ENCODE results near the gene LRRC59.
A peak's percentile ranks its signal among the peaks of the same experiment; 100 is the strongest.
"Not testable (repeated sequence)": the region's sequence is repeated elsewhere in the genome, so short reads cannot be mapped to it uniquely, and the experiment has no call there.

LRRC59 gene

GRCh38 chr17:50407921-50408320 is 10.6 kb upstream of the LRRC59 start:
- Histone ChIP-seq H3K36me3 (ENCODE audit: control insufficient read depth in 2 of 2, insufficient read depth in 2 of 2, low read length in 2 of 2) (no peaks in the 10 kb centered on the region), H3K27me3 (ENCODE audit: control insufficient read depth in 2 of 2, insufficient read depth in 2 of 2, low read length in 2 of 2) (no peaks in the 10 kb centered on the region), H3K27ac (ENCODE audit: low read depth in 2 of 2, low read length in 2 of 2) (no peak overlapping the region), H3K4me3 (ENCODE audit: low read length in 2 of 2) (no peak overlapping the region), H3K9me3 (ENCODE audit: control insufficient read depth in 2 of 2, low read length in 2 of 2) (no peaks in the 10 kb centered on the region), H3K9ac (ENCODE audit: low read depth in 1 of 2, low read length in 2 of 2) (no peak overlapping the region), H3K4me1 (ENCODE audit: control insufficient read depth in 2 of 2, insufficient read depth in 2 of 2, low read length in 2 of 2) (peaks cover 0 to 7% of the 10 kb centered on the region in 2 donors)

DNA sequence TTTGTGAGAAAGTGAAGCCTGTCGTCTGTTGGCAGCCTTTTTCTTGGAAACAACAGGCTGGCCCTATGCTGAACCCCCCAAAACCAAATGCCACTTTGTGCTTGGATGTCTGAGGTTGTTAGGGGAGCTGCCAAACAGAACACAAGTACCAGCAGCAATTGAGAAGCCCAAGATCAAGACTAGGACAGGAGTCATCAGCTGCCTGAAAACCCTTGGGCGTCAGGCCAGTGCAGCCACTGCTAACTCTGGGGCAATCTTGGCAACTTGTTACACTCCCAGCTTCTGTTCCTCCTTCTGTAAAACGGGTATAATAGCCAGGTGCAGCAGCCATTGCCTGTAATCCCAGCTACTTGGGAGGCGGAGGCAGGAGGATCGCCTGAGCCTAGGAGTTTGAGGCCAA is 9.3 kb upstream of the LRRC59 start:
- Histone ChIP-seq H3K27ac (ENCODE audit: low read depth in 2 of 2, low read length in 2 of 2) (no peak overlapping the region), H3K27me3 (ENCODE audit: control insufficient read depth in 2 of 2, insufficient read depth in 2 of 2, low read length in 2 of 2) (no peaks in the 10 kb centered on the region), H3K36me3 (ENCODE audit: control insufficient read depth in 2 of 2, insufficient read depth in 2 of 2, low read length in 2 of 2) (no peaks in the 10 kb centered on the region), H3K4me3 (ENCODE audit: low read length in 2 of 2) (no peak overlapping the region), H3K9ac (ENCODE audit: low read depth in 1 of 2, low read length in 2 of 2) (no peak overlapping the region), H3K9me3 (ENCODE audit: control insufficient read depth in 2 of 2, low read length in 2 of 2) (no peaks in the 10 kb centered on the region), H3K4me1 (ENCODE audit: control insufficient read depth in 2 of 2, insufficient read depth in 2 of 2, low read length in 2 of 2) (peaks cover 0 to 3% of the 10 kb centered on the region in 2 donors)

- not testable (repeated sequence) for H3K36me3 ChIP-seq (ENCODE audit: control insufficient read depth in 2 of 2, insufficient read depth in 2 of 2, low read length in 2 of 2); H3K9me3 ChIP-seq (ENCODE audit: control insufficient read depth in 2 of 2, low read length in 2 of 2); H3K9ac ChIP-seq (ENCODE audit: low read depth in 1 of 2, low read length in 2 of 2); H3K4me3 ChIP-seq (ENCODE audit: low read length in 2 of 2); H3K4me1 ChIP-seq (ENCODE audit: control insufficient read depth in 2 of 2, insufficient read depth in 2 of 2, low read length in 2 of 2); H3K27me3 ChIP-seq (ENCODE audit: control insufficient read depth in 2 of 2, insufficient read depth in 2 of 2, low read length in 2 of 2); H3K27ac ChIP-seq (ENCODE audit: low read depth in 2 of 2, low read length in 2 of 2)
Observed at GRCh38 chr17:50405351-50405750, 8.0 kb upstream of the LRRC59 start.

- not testable (repeated sequence) for H3K9me3 ChIP-seq (ENCODE audit: control insufficient read depth in 2 of 2, low read length in 2 of 2); H3K36me3 ChIP-seq (ENCODE audit: control insufficient read depth in 2 of 2, insufficient read depth in 2 of 2, low read length in 2 of 2); H3K27ac ChIP-seq (ENCODE audit: low read depth in 2 of 2, low read length in 2 of 2); H3K27me3 ChIP-seq (ENCODE audit: control insufficient read depth in 2 of 2, insufficient read depth in 2 of 2, low read length in 2 of 2); H3K4me3 ChIP-seq (ENCODE audit: low read length in 2 of 2); H3K9ac ChIP-seq (ENCODE audit: low read depth in 1 of 2, low read length in 2 of 2)
- peaks cover 18 to 23% of the 10 kb centered on the region in 2 donors for H3K4me1 ChIP-seq (ENCODE audit: control insufficient read depth in 2 of 2, insufficient read depth in 2 of 2, low read length in 2 of 2)
Observed at GRCh38 chr17:50399591-50399990, 2.3 kb upstream of the LRRC59 start.

DNA sequence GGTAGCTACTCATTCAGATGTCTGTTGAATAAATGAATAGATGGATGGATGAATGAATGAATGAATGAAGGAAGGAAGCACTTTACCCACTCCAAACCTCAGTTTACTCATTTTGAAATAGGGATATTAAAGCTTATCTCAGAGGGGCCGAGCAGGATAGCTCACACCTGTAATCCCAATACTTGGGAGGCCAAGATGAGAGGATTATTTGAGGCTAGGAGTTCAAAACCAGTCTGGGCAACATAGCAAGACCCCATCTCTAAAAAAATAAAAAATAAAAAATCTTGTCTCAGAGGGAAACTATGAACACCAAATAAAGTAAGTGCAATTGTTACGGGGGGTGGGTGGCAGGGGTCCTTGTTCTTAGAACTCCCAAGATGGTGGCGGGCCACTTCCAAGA is 1.3 kb upstream of the LRRC59 start:
- not testable (repeated sequence) for H3K27ac ChIP-seq (ENCODE audit: low read depth in 2 of 2, low read length in 2 of 2); H3K9me3 ChIP-seq (ENCODE audit: control insufficient read depth in 2 of 2, low read length in 2 of 2)
- H3K36me3 ChIP-seq (ENCODE audit: control insufficient read depth in 2 of 2, insufficient read depth in 2 of 2, low read length in 2 of 2), result peaks cover 14% of the 10 kb centered on the region in 2 donors

DNA sequence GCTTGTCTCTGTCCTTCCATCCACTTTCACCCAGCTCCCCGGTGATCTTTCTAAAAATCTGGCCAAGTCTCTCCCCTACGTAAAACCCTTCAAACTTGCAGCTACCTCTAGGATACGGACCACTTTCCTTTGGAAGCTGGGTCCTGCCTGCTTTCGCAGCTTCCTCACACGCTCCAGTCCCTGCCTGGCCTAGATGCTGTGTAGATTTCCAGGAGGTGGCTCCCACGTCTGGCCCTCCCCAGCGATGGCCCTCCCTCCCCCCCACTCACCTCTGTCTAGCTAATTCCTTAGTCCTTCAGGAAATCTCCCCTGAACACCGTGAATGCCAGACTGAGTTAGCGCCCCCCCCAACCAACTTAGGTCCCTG is 579 bp upstream of the LRRC59 start:
- H3K4me3 ChIP-seq (ENCODE audit: low read length in 2 of 2), result peak overlapping the region; percentile 96 to 97
- H3K27me3 ChIP-seq (ENCODE audit: control insufficient read depth in 2 of 2, insufficient read depth in 2 of 2, low read length in 2 of 2), result no peaks in the 10 kb centered on the region
- peaks cover 22% of the 10 kb centered on the region in 2 donors for H3K36me3 ChIP-seq (ENCODE audit: control insufficient read depth in 2 of 2, insufficient read depth in 2 of 2, low read length in 2 of 2)
- H3K9ac ChIP-seq (ENCODE audit: low read depth in 1 of 2, low read length in 2 of 2), result peak overlapping the region in 1 of 2 donors; percentile 100
- H3K27ac ChIP-seq (ENCODE audit: low read depth in 2 of 2, low read length in 2 of 2), result peak overlapping the region in 1 of 2 donors; percentile 13
- H3K9me3 ChIP-seq (ENCODE audit: control insufficient read depth in 2 of 2, low read length in 2 of 2), result no peaks in the 10 kb centered on the region
- H3K4me1 ChIP-seq (ENCODE audit: control insufficient read depth in 2 of 2, insufficient read depth in 2 of 2, low read length in 2 of 2), result peaks cover 18 to 23% of the 10 kb centered on the region in 2 donors

More for the DNA sequence above, 1.3 kb upstream of the LRRC59 start:
- not testable (repeated sequence) for H3K4me3 ChIP-seq (ENCODE audit: low read length in 2 of 2); H3K9ac ChIP-seq (ENCODE audit: low read depth in 1 of 2, low read length in 2 of 2); H3K27me3 ChIP-seq (ENCODE audit: control insufficient read depth in 2 of 2, insufficient read depth in 2 of 2, low read length in 2 of 2)
- peaks cover 18 to 23% of the 10 kb centered on the region in 2 donors for H3K4me1 ChIP-seq (ENCODE audit: control insufficient read depth in 2 of 2, insufficient read depth in 2 of 2, low read length in 2 of 2)

DNA sequence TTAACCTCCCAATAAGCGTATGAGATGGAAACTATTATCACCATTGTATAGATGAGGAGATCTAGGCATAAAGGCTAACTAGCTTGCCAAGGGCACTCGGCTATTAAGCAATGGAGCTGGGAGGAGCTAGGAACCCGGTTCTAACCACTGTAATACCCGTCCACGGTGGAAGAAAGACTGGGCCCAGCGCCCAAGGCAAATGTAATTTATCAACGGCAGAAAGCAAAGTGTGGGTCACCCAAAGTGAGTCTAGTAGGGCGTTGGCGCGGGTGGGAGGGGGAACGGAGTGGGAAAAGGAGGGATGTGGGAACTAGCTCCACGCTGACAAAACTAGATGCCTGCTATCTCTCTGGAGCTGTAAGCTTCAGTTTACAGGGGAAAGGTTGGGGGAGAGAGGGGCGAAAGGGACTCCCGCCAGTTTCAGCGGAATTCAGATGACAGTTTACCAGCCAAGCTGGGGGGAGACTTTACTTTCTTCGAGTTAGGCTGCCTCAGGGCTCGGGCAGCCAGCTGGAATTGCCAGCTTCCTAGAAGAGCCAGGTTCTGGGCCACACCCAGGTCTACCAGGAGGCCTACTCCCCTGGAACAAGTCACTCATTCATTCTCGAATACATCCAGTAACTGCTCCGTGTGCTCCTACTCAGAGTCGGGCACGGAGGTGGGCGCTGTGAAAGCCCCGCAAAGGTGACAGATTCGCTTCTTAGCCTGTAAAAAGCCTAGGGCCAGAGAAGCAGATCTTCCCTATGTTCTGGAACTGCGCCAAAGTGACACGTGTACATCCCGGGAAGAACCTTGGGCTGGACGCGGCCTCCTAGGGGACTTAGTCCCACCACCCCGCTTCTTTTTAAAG is 837 bp downstream of the LRRC59 start:
- H3K4me3 ChIP-seq (ENCODE audit: low read length in 2 of 2), result peak overlapping the region; percentile 96 to 97
- H3K4me1 ChIP-seq (ENCODE audit: control insufficient read depth in 2 of 2, insufficient read depth in 2 of 2, low read length in 2 of 2), result peaks cover 18 to 23% of the 10 kb centered on the region in 2 donors
- peak overlapping the region; percentile 90 to 92 for H3K27ac ChIP-seq (ENCODE audit: low read depth in 2 of 2, low read length in 2 of 2)
- H3K9me3 ChIP-seq (ENCODE audit: control insufficient read depth in 2 of 2, low read length in 2 of 2), result no peaks in the 10 kb centered on the region
- no peaks in the 10 kb centered on the region for H3K27me3 ChIP-seq (ENCODE audit: control insufficient read depth in 2 of 2, insufficient read depth in 2 of 2, low read length in 2 of 2)
- peak overlapping the region; percentile 99 to 100 for H3K9ac ChIP-seq (ENCODE audit: low read depth in 1 of 2, low read length in 2 of 2)
- H3K36me3 ChIP-seq (ENCODE audit: control insufficient read depth in 2 of 2, insufficient read depth in 2 of 2, low read length in 2 of 2), result peaks cover 36% of the 10 kb centered on the region in 2 donors

- Histone ChIP-seq H3K9me3 (ENCODE audit: control insufficient read depth in 2 of 2, low read length in 2 of 2) (no peaks in the 10 kb centered on the region), H3K27ac (ENCODE audit: low read depth in 2 of 2, low read length in 2 of 2) (no peak overlapping the region), H3K9ac (ENCODE audit: low read depth in 1 of 2, low read length in 2 of 2) (no peak overlapping the region), H3K4me1 (ENCODE audit: control insufficient read depth in 2 of 2, insufficient read depth in 2 of 2, low read length in 2 of 2) (peaks cover 18 to 23% of the 10 kb centered on the region in 2 donors), H3K36me3 (ENCODE audit: control insufficient read depth in 2 of 2, insufficient read depth in 2 of 2, low read length in 2 of 2) (peaks cover 49 to 51% of the 10 kb centered on the region in 2 donors), H3K4me3 (ENCODE audit: low read length in 2 of 2) (no peak overlapping the region), H3K27me3 (ENCODE audit: control insufficient read depth in 2 of 2, insufficient read depth in 2 of 2, low read length in 2 of 2) (no peaks in the 10 kb centered on the region)
Observed at GRCh38 chr17:50394711-50395110, 2.6 kb downstream of the LRRC59 start.

GRCh38 chr17:50393700-50394099 is 3.6 kb downstream of the LRRC59 start:
- Histone ChIP-seq H3K4me1 (ENCODE audit: control insufficient read depth in 2 of 2, insufficient read depth in 2 of 2, low read length in 2 of 2) (peaks cover 18 to 23% of the 10 kb centered on the region in 2 donors), H3K27ac (ENCODE audit: low read depth in 2 of 2, low read length in 2 of 2) (no peak overlapping the region), H3K9me3 (ENCODE audit: control insufficient read depth in 2 of 2, low read length in 2 of 2) (no peaks in the 10 kb centered on the region), H3K36me3 (ENCODE audit: control insufficient read depth in 2 of 2, insufficient read depth in 2 of 2, low read length in 2 of 2) (peaks cover 57 to 61% of the 10 kb centered on the region in 2 donors), H3K9ac (ENCODE audit: low read depth in 1 of 2, low read length in 2 of 2) (no peak overlapping the region), H3K27me3 (ENCODE audit: control insufficient read depth in 2 of 2, insufficient read depth in 2 of 2, low read length in 2 of 2) (no peaks in the 10 kb centered on the region), H3K4me3 (ENCODE audit: low read length in 2 of 2) (no peak overlapping the region)

- no peaks in the 10 kb centered on the region for H3K9me3 ChIP-seq (ENCODE audit: control insufficient read depth in 2 of 2, low read length in 2 of 2)
- H3K9ac ChIP-seq (ENCODE audit: low read depth in 1 of 2, low read length in 2 of 2), result no peak overlapping the region
- no peak overlapping the region for H3K27ac ChIP-seq (ENCODE audit: low read depth in 2 of 2, low read length in 2 of 2)
- peaks cover 68 to 72% of the 10 kb centered on the region in 2 donors for H3K36me3 ChIP-seq (ENCODE audit: control insufficient read depth in 2 of 2, insufficient read depth in 2 of 2, low read length in 2 of 2)
- peaks cover 18 to 21% of the 10 kb centered on the region in 2 donors for H3K4me1 ChIP-seq (ENCODE audit: control insufficient read depth in 2 of 2, insufficient read depth in 2 of 2, low read length in 2 of 2)
- no peaks in the 10 kb centered on the region for H3K27me3 ChIP-seq (ENCODE audit: control insufficient read depth in 2 of 2, insufficient read depth in 2 of 2, low read length in 2 of 2)
- no peak overlapping the region for H3K4me3 ChIP-seq (ENCODE audit: low read length in 2 of 2)
Observed at GRCh38 chr17:50392621-50393020, 4.7 kb downstream of the LRRC59 start.

Measured in mucosa of rectum (tissue), 2 donors.